ENCODE data around the gene CHIC2. TPM values are rescaled to one million over a fixed set of nuclear protein-coding genes. Genes with fewer than 3 reads are reported as not detected.

The CHIC2 gene
- total RNA-seq, 3 donors from 2014 or later, result 22.6 to 27.5 (median 22.9) TPM

DNA sequence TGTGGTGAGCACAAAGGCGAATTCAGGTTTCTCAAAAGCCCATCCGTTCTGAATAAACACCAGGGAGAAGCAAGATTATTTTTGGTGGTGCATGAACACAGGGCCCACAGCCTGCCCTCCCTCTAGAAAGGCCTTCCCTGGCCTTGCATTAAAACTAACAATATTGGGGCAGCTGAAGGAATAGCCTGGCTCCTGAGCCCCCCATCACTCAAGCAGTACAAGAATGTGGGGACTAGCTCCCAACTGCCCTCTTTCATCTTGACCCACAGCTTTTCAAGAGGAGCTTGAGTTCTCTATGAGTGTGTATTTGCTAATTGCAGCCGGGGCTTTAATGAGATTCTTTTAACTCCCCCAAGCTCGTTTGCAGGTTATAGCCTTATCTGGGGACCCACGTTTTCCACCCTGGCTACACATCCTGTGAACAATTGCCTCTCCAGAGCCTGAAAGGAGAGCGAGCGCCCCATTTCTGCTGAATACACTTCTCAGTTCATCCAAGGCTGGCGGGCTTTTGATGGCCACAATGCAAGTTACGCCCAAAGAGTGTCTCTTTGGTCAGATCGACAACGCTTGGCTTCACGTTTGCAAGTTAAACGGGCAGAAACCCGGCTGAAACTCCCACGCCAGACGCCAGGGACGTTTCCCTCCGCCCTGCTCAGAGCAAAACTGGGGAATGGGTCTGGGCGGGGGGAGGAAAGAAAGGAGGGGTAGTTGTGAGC, 30.9 kb upstream of the CHIC2 start:
- DNase-seq (no peak), ATAC-seq (no peak)
- no peaks in the 10 kb centered on the region for H3K36me3 ChIP-seq (ENCODE audit: low read depth)
- no peaks in the 10 kb centered on the region for H3K9me3 ChIP-seq
- intact Hi-C loops (cut with DNase I, micrococcal nuclease), result no loop called here
- no peak overlapping the region for H3K4me3 ChIP-seq
- peaks cover 23% of the 10 kb centered on the region for H3K4me1 ChIP-seq (ENCODE audit: low read depth)
- TF ChIP-seq CTCF (IDR thresholded peaks at IDR 0.05), result no peak

DNA sequence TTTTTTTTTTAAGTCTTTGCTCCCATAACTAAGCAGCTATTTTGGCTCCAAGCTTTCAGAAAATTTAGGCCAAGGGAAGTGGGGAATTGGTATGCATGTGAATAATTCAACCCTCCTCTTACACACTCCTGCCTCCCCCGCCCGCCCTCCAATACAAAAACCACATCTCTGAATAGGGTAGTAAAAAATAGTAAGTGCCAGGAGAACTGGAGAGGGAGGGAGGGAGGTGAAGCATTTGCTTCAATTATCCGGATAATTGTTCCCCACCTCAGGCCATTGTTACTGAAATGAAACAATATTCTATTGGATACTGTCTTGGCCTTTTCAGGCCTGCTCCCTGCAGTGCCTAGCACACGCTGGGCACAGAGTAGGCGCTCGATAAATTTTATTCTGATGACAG, 30.0 kb upstream of the CHIC2 start:
- no peaks in the 10 kb centered on the region for H3K36me3 ChIP-seq (ENCODE audit: low read depth)
- H3K9me3 ChIP-seq, result no peaks in the 10 kb centered on the region
- no peak for DNase-seq
- no peak for ATAC-seq
- peaks cover 16% of the 10 kb centered on the region for H3K4me1 ChIP-seq (ENCODE audit: low read depth)
- intact Hi-C loops (cut with DNase I, micrococcal nuclease), result no loop called here
- no peak for TF ChIP-seq CTCF (IDR thresholded peaks at IDR 0.05)
- H3K4me3 ChIP-seq, result no peak overlapping the region

DNA sequence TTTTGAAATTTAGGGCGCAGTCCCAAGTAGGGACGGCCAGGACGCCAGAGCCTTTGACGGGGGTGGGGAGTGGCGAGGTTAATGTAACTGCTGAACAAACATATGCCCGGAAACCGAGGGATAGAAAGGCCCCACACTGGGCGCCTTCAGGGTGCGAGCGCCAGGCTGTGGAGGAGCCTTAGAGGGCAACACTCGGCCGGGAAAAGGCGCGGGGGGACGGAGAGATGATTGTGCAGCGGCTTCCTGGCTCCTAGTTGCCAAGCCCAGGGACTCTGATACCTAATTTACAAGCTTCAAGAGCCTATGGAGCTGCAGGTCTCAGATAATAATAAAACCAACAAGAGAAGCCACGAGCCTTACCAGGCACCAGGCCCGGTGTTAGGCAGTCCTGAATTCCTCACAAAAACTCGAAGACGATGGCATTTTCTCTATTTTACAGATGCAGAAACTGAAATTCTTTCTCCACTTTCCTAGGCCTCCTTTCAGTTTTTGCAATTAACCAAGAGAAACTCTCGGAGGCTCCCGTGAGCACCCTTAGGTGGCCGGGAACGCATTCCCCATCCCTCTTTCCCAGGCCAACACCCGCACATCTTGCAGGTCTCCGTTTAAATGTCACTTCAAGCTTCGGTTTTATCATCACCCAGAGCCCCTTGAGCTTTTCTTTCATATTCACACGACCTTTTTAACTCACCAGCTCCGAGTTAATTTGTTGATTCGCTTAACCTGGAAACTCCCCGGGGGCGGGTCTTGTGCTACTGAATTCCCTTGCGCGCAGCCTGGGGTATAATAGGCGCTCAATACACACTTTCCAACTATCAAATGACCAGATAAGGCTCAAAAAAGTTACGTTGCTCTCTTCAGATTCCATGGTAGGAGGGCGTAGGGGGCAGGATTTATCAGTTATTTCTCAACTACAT, 29.2 kb upstream of the CHIC2 start:
- DNase-seq (peak in 1 of 3 donors; percentile 29), ATAC-seq (no peak)
- Histone ChIP-seq H3K9me3 (no peaks in the 10 kb centered on the region), H3K36me3 (ENCODE audit: low read depth) (no peaks in the 10 kb centered on the region), H3K4me1 (ENCODE audit: low read depth) (peaks cover 15% of the 10 kb centered on the region), H3K4me3 (no peak overlapping the region)
- TF ChIP-seq CTCF (IDR thresholded peaks at IDR 0.05), result no peak
- intact Hi-C loops (cut with DNase I, micrococcal nuclease), result no loop called here

GRCh38 chr4:54092405-54093323, 28.3 kb upstream of the CHIC2 start:
- no peak overlapping the region for H3K4me3 ChIP-seq
- ATAC-seq (peak; percentile 55), DNase-seq (no peak)
- H3K36me3 ChIP-seq (ENCODE audit: low read depth), result no peaks in the 10 kb centered on the region
- H3K4me1 ChIP-seq (ENCODE audit: low read depth), result peaks cover 15% of the 10 kb centered on the region
- intact Hi-C loops (cut with DNase I, micrococcal nuclease), result no loop called here
- TF ChIP-seq CTCF (IDR thresholded peaks at IDR 0.05), result no peak
- H3K9me3 ChIP-seq, result no peaks in the 10 kb centered on the region
